Naive thymus-derived CD4-positive, alpha-beta T cell (primary cell): ENCODE data around the gene ANO4. TPM values are rescaled to one million over a fixed set of nuclear protein-coding genes. Genes with fewer than 3 reads are reported as not detected.

Experiments used
- ATAC-seq: fragments of 150-1000 bp; cut with Tn5 transposase; 2 replicates; pipeline ENCODE4 v1.10.0; 2021; ENCODE audit warnings: mild to moderate bottlenecking, moderate library complexity
- CTCF ChIA-PET: fragments of 350-600 bp; sonication (Branson Sonifier 250); formaldehyde crosslinking; loops from one replicate; lab custom pipeline; 2021; ENCODE audit warnings: antibody characterized with exemption; lab: Charles Lee
- POLR2A ChIA-PET: fragments of 350-600 bp; sonication (Branson Sonifier 250); formaldehyde crosslinking; loops from one replicate; lab custom pipeline; 2021; ENCODE audit warnings: antibody characterized with exemption, inconsistent platforms; lab: Charles Lee
- DNase-seq, 9 donors: peaks; one replicate each; pipeline versions ENCODE4 v3.0.0 to v3.0.0-alpha.2; 2020 to 2022; ENCODE audit warnings: mixed read lengths in 1 of 9
- H3K27ac ChIP-seq: one replicate; pipeline ENCODE4 v1.7.0; 2013; ENCODE audit warnings: mild to moderate bottlenecking, low read depth, low read length, moderate library complexity
- H3K27me3 ChIP-seq, 2 donors: one replicate each; pipeline ENCODE4 v1.7.0; 2013; ENCODE audit warnings: low read length in 2 of 2, mild to moderate bottlenecking in 2 of 2, moderate library complexity in 2 of 2; ENCODE audit not compliant: control insufficient read depth in 2 of 2, insufficient read depth in 2 of 2
- H3K36me3 ChIP-seq, 3 experiments: 1 replicate in 2 of 3; 2 replicates in 1 of 3; pipeline ENCODE4 v1.7.0; 2013; ENCODE audit warnings: low read length in 3 of 3, mild to moderate bottlenecking in 3 of 3, moderate library complexity in 1 of 3; ENCODE audit not compliant: insufficient read depth in 3 of 3, control insufficient read depth in 2 of 3
- H3K4me1 ChIP-seq, 2 donors: one replicate each; pipeline ENCODE4 v1.7.0; 2013; ENCODE audit warnings: low read length in 2 of 2, mild to moderate bottlenecking in 2 of 2, moderate library complexity in 1 of 2; ENCODE audit not compliant: control insufficient read depth in 2 of 2, insufficient read depth in 2 of 2
- H3K4me3 ChIP-seq: 2 replicates; pipeline ENCODE4 v1.7.0; 2013; ENCODE audit warnings: mild to moderate bottlenecking, low read length
- H3K9me3 ChIP-seq, 3 experiments: 1 replicate in 2 of 3; 2 replicates in 1 of 3; pipeline ENCODE4 v1.7.0; 2013; ENCODE audit warnings: low read length in 3 of 3; ENCODE audit not compliant: control insufficient read depth in 2 of 3
- H3K27ac Mint-ChIP-seq, 9 donors: one replicate each; pipeline ENCODE4 v1.8.0; 2020 to 2022; ENCODE audit warnings: mixed read lengths in 9 of 9, mild to moderate bottlenecking in 8 of 9, moderate library complexity in 5 of 9, inconsistent platforms in 2 of 9
- H3K27me3 Mint-ChIP-seq, 5 donors: one replicate each; pipeline ENCODE4 v1.8.0; 2021 to 2022; ENCODE audit warnings: mixed read lengths in 5 of 5, mild to moderate bottlenecking in 1 of 5
- H3K36me3 Mint-ChIP-seq, 5 donors: one replicate each; pipeline ENCODE4 v1.8.0; 2020 to 2022; ENCODE audit warnings: mixed read lengths in 5 of 5, mild to moderate bottlenecking in 3 of 5, inconsistent platforms in 1 of 5
- H3K4me1 Mint-ChIP-seq, 7 donors: one replicate each; pipeline ENCODE4 v1.8.0; 2020 to 2022; ENCODE audit warnings: mixed read lengths in 7 of 7, mild to moderate bottlenecking in 3 of 7, inconsistent platforms in 1 of 7
- H3K4me3 Mint-ChIP-seq, 10 donors: one replicate each; pipeline ENCODE4 v1.8.0; 2020 to 2022; ENCODE audit warnings: mild to moderate bottlenecking in 10 of 10, mixed read lengths in 10 of 10, moderate library complexity in 6 of 10, inconsistent platforms in 2 of 10
- H3K9me3 Mint-ChIP-seq, 11 donors: one replicate each; pipeline ENCODE4 v1.8.0; 2020 to 2022; ENCODE audit warnings: mixed read lengths in 11 of 11, mild to moderate bottlenecking in 4 of 11, inconsistent platforms in 1 of 11, moderate library complexity in 1 of 11
- intact Hi-C, 2 donors: fragments of 100-400 bp; cut with micrococcal nuclease; formaldehyde crosslinking; loops; one replicate each; pipeline ENCODE4 v1.15.1; 2023
- polyA plus RNA-seq, 2 donors: library from polyadenylated mRNA; unstranded; fragments of 300-500 nt; fragmentation: Illumina TruSeq; gene quantifications; one replicate each; pipeline ENCODE4 v1.2.3, GENCODE V29; 2021
- total RNA-seq, 6 experiments: library from RNA in 5 of 6; stranded (reverse) in 5 of 6; gene quantifications; 1 replicate in 5 of 6; 2 replicates in 1 of 6; pipeline ENCODE4 v1.2.3 and lab custom pipeline; 2021 to 2026

Gene ANO4
- total and polyA plus RNA-seq, 7 experiments from 2014 or later: not detected

DNA sequence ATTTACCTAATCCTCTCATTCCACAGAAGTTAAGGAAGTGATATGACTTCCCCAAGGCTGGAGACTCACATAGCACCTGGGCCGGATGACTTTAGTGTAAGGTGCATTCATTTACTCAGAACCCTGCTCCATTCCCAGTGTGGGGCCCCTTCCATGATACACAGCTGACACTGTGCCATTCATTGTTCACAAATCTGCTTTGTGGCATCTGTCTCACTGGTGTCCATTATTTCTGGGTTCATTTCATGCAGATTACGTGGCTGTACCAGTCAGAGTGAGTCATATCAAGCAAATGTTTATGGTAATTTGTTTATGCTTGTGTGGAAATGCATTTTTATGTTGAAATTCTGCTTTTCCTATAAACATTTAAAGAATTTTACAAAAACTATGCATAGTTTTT lies 5.2 kb downstream of the ANO4 start:
- Mint-ChIP-seq H3K4me3 (no peak overlapping the region), H3K4me1 (no peaks in the 10 kb centered on the region), H3K27ac (no peak overlapping the region), H3K36me3 (peaks cover 0 to 5% (median 0%) of the 10 kb centered on the region in 5 donors), H3K27me3 (peaks cover 5 to 25% (median 19%) of the 10 kb centered on the region in 5 donors), H3K9me3 (peaks cover 0 to 12% (median 3%) of the 10 kb centered on the region in 11 donors)
- Histone ChIP-seq H3K27ac (no peak overlapping the region), H3K27me3 (no peaks in the 10 kb centered on the region), H3K4me1 (no peaks in the 10 kb centered on the region), H3K4me3 (no peak overlapping the region), H3K36me3 (no peaks in the 10 kb centered on the region), H3K9me3 (no peaks in the 10 kb centered on the region)
- ATAC-seq (no peak), DNase-seq (no peak)
- ChIA-PET CTCF (no interaction called here), POLR2A (no interaction called here)
- intact Hi-C loops: no loop called here

DNA sequence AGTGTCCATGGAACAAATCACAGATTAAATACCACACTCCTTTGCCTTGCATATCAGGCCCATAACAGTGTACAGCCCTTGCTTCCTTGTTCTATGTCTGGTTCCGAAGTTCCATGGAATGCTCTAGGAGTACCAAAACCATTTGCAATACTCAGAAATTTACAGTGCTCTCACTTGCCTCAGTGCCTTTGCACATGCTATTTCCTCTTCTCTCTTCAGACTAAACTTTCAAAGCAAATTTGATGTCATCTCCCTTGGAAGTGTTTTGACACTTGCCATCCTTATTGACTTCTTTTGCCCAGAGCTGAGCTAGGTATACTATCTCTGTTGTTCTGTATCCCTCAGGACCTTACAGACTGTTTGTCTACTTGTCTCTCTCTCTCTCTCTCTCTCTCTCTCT lies 6.1 kb downstream of the ANO4 start:
- DNase-seq (no peak), ATAC-seq (no peak)
- Mint-ChIP-seq H3K4me3 (no peak overlapping the region), H3K27ac (no peak overlapping the region), H3K27me3 (peaks cover 0 to 15% (median 10%) of the 10 kb centered on the region in 5 donors), H3K9me3 (peaks cover 0 to 10% (median 4%) of the 10 kb centered on the region in 11 donors), H3K36me3 (no peaks in the 10 kb centered on the region), H3K4me1 (no peaks in the 10 kb centered on the region)
- Histone ChIP-seq H3K4me1 (no peaks in the 10 kb centered on the region), H3K36me3 (no peaks in the 10 kb centered on the region), H3K27me3 (no peaks in the 10 kb centered on the region), H3K9me3 (no peaks in the 10 kb centered on the region), H3K27ac (no peak overlapping the region), H3K4me3 (no peak overlapping the region)
- intact Hi-C loops: no loop called here
- ChIA-PET CTCF (no interaction called here), POLR2A (no interaction called here)

GRCh38 chr12:100801320-100801719 lies 6.7 kb downstream of the ANO4 start:
- no peak overlapping the region for H3K27ac Mint-ChIP-seq
- peaks cover 0 to 9% (median 5%) of the 10 kb centered on the region in 5 donors for H3K27me3 Mint-ChIP-seq
- H3K9me3 Mint-ChIP-seq: peaks cover 0 to 16% (median 5%) of the 10 kb centered on the region in 11 donors
- H3K9me3 ChIP-seq: no peaks in the 10 kb centered on the region
- no peak overlapping the region for H3K27ac ChIP-seq
- DNase-seq (no peak), ATAC-seq (no peak)
- CTCF ChIA-PET: no interaction called here
- POLR2A ChIA-PET: no interaction called here
- H3K36me3 ChIP-seq: no peaks in the 10 kb centered on the region
- H3K27me3 ChIP-seq: no peaks in the 10 kb centered on the region
- no peaks in the 10 kb centered on the region for H3K4me1 ChIP-seq
- no peak overlapping the region for H3K4me3 Mint-ChIP-seq
- no peaks in the 10 kb centered on the region for H3K36me3 Mint-ChIP-seq
- no peak overlapping the region for H3K4me3 ChIP-seq
- intact Hi-C loops: no loop called here
- no peaks in the 10 kb centered on the region for H3K4me1 Mint-ChIP-seq

DNA sequence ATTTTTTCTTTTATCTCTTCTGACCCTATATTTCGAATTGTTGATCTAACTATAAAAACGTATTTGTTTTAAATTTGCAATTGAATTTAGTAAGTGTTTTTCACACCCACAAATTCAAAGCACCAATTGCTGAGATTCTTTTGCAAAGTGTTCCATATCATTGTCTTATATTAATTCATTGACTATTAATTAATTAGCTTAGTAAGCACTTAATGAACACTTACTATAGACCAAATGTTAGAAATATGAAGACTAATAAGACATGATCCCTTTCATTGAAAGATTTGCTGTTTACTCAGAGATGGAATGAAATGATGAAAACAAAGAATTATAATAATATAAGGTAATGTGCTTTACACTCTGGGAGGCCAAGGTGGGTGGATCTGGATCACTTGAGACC lies 14.2 kb downstream of the ANO4 start:
- peaks cover 0 to 25% (median 5%) of the 10 kb centered on the region in 11 donors for H3K9me3 Mint-ChIP-seq
- peaks cover 0 to 7% (median 0%) of the 10 kb centered on the region in 5 donors for H3K27me3 Mint-ChIP-seq
- H3K9me3 ChIP-seq: no peaks in the 10 kb centered on the region
- H3K4me1 ChIP-seq: no peaks in the 10 kb centered on the region
- POLR2A ChIA-PET: no interaction called here
- no peaks in the 10 kb centered on the region for H3K36me3 ChIP-seq
- intact Hi-C loops: no loop called here
- DNase-seq (no peak), ATAC-seq (no peak)
- CTCF ChIA-PET: no interaction called here
- no peaks in the 10 kb centered on the region for H3K4me1 Mint-ChIP-seq
- no peak overlapping the region for H3K4me3 Mint-ChIP-seq
- H3K4me3 ChIP-seq: no peak overlapping the region
- no peak overlapping the region for H3K27ac ChIP-seq
- no peaks in the 10 kb centered on the region for H3K27me3 ChIP-seq
- no peaks in the 10 kb centered on the region for H3K36me3 Mint-ChIP-seq
- H3K27ac Mint-ChIP-seq: no peak overlapping the region

DNA sequence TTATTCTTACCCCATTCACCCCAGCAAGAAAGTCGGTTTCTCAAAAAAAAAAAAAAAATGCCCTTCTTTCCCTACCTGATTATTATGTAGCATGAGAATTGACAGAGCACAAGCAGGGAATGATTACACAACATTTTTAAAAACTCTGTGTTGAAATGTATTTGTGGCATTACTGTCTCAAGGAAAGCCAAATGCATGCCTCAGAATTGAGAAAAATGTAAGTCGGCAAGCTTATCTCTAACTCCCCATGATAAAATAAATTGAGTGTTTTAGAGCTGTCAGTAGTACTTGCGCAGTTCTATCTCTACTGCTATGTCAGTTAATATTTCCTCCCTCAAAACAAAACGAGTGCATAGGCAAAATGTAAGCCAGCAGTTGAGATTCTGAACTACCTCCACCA lies 25.7 kb downstream of the ANO4 start:
- Histone ChIP-seq H3K27ac (no peak overlapping the region), H3K36me3 (no peaks in the 10 kb centered on the region), H3K27me3 (no peaks in the 10 kb centered on the region), H3K4me3 (no peak overlapping the region), H3K9me3 (no peaks in the 10 kb centered on the region), H3K4me1 (no peaks in the 10 kb centered on the region)
- ATAC-seq: no peak
- Mint-ChIP-seq H3K36me3 (no peaks in the 10 kb centered on the region), H3K9me3 (peaks cover 0 to 10% (median 0%) of the 10 kb centered on the region in 11 donors), H3K4me1 (no peaks in the 10 kb centered on the region), H3K27ac (no peak overlapping the region), H3K4me3 (no peak overlapping the region), H3K27me3 (peaks cover 0 to 5% (median 0%) of the 10 kb centered on the region in 5 donors)
- DNase-seq: no peak
- ChIA-PET POLR2A (no interaction called here), CTCF (no interaction called here)
- intact Hi-C loops: no loop called here

DNA sequence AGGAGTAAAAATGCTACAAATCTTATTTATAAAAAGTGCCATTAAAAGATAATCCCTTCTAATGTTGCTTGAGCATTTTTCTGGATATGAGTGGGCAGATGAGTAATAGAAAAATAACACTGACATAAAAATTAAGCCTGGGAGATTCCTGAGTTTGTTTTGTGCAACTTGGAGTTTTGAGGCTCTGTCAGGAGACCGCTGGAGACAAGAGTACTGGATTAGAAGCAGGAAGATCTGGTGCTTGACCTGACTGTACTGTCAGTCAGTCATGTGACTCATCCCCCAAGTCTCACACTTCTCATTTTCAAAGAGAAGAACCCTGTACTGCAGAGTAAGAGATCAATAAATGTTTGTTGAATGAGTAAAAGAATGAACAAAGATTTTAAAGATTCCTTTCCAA lies 29.4 kb downstream of the ANO4 start:
- no peaks in the 10 kb centered on the region for H3K9me3 ChIP-seq
- no peak overlapping the region for H3K27ac Mint-ChIP-seq
- peaks cover 0 to 19% (median 2%) of the 10 kb centered on the region in 11 donors for H3K9me3 Mint-ChIP-seq
- H3K36me3 ChIP-seq: no peaks in the 10 kb centered on the region
- no peaks in the 10 kb centered on the region for H3K27me3 ChIP-seq
- H3K4me1 ChIP-seq: no peaks in the 10 kb centered on the region
- DNase-seq (no peak), ATAC-seq (no peak)
- H3K27me3 Mint-ChIP-seq: peaks cover 0 to 2% (median 0%) of the 10 kb centered on the region in 5 donors
- no peaks in the 10 kb centered on the region for H3K4me1 Mint-ChIP-seq
- intact Hi-C loops: no loop called here
- no peak overlapping the region for H3K27ac ChIP-seq
- ChIA-PET POLR2A (no interaction called here), CTCF (no interaction called here)
- no peak overlapping the region for H3K4me3 Mint-ChIP-seq
- H3K4me3 ChIP-seq: no peak overlapping the region
- no peaks in the 10 kb centered on the region for H3K36me3 Mint-ChIP-seq

- Mint-ChIP-seq H3K4me1 (no peaks in the 10 kb centered on the region), H3K4me3 (no peak overlapping the region), H3K27ac (no peak overlapping the region), H3K9me3 (peaks cover 0 to 19% (median 2%) of the 10 kb centered on the region in 11 donors), H3K27me3 (peaks cover 0 to 2% (median 0%) of the 10 kb centered on the region in 5 donors), H3K36me3 (no peaks in the 10 kb centered on the region)
- Histone ChIP-seq H3K4me3 (no peak overlapping the region), H3K9me3 (no peaks in the 10 kb centered on the region), H3K27me3 (no peaks in the 10 kb centered on the region), H3K27ac (no peak overlapping the region), H3K4me1 (no peaks in the 10 kb centered on the region), H3K36me3 (no peaks in the 10 kb centered on the region)
- no peak for ATAC-seq
- CTCF ChIA-PET: no interaction called here
- intact Hi-C loops: no loop called here
- POLR2A ChIA-PET: no interaction called here
- DNase-seq: no peak
These were observed 29.9 kb downstream of the ANO4 start for GRCh38 chr12:100824476-100824875.
